Measurements from ENCODE around the gene PPP1R12B. TPM values are rescaled to one million over a fixed set of nuclear protein-coding genes. Genes with fewer than 3 reads are reported as not detected.
"Not testable (repeated sequence)": the region's sequence is repeated elsewhere in the genome, so short reads cannot be mapped to it uniquely, and the experiment has no call there.

PPP1R12B gene
- polyA plus RNA-seq, 3 donors: 13.3 to 23.1 (median 20.4) TPM

GRCh38 chr1:202578001-202578504 is 229.6 kb downstream of the PPP1R12B start:
- DNase-seq: peak; percentile 83

- no peak for DNase-seq
These were observed 230.1 kb downstream of the PPP1R12B start for GRCh38 chr1:202578565-202578964.

GRCh38 chr1:202579806-202580205 is 231.3 kb downstream of the PPP1R12B start:
- DNase-seq: no peak

- DNase-seq: no peak
These were observed 232.1 kb downstream of the PPP1R12B start for GRCh38 chr1:202580619-202581018.

GRCh38 chr1:202582350-202582749 is 233.9 kb downstream of the PPP1R12B start:
- DNase-seq: not testable (repeated sequence)

- no peak for DNase-seq
These were observed 236.4 kb downstream of the PPP1R12B start for GRCh38 chr1:202584707-202585589.

GRCh38 chr1:202585590-202585933 is 237.1 kb downstream of the PPP1R12B start:
- no peak for DNase-seq

- no peak for DNase-seq
These were observed 237.7 kb downstream of the PPP1R12B start for GRCh38 chr1:202586018-202586821.

- DNase-seq: no peak
These were observed 238.4 kb downstream of the PPP1R12B start for GRCh38 chr1:202586871-202587270.

- DNase-seq: no peak
These were observed 239.5 kb downstream of the PPP1R12B start for GRCh38 chr1:202587859-202588485.

GRCh38 chr1:202588503-202589189 is 240.1 kb downstream of the PPP1R12B start:
- no peak for DNase-seq

GRCh38 chr1:202589190-202589930 is 240.9 kb downstream of the PPP1R12B start:
- peak; percentile 95 for DNase-seq

- DNase-seq: no peak
These were observed 241.6 kb downstream of the PPP1R12B start for GRCh38 chr1:202590126-202590525.

GRCh38 chr1:202590975-202591411 is 242.5 kb downstream of the PPP1R12B start:
- DNase-seq: no peak

GRCh38 chr1:202591515-202591914 is 243.0 kb downstream of the PPP1R12B start:
- DNase-seq: no peak

GRCh38 chr1:202592146-202592545 is 243.6 kb downstream of the PPP1R12B start:
- DNase-seq: no peak

- DNase-seq: no peak
These were observed 245.3 kb downstream of the PPP1R12B start for GRCh38 chr1:202593845-202594244.

GRCh38 chr1:202596638-202597037 is 248.1 kb downstream of the PPP1R12B start:
- no peak for DNase-seq

- no peak for DNase-seq
These were observed 248.7 kb downstream of the PPP1R12B start for GRCh38 chr1:202597090-202597761.
